Measurements from ENCODE around the gene BRK1. TPM values are rescaled to one million over a fixed set of nuclear protein-coding genes. Genes with fewer than 3 reads are reported as not detected.
"Not testable (repeated sequence)": the region's sequence is repeated elsewhere in the genome, so short reads cannot be mapped to it uniquely, and the experiment has no call there.

The BRK1 gene
- total and polyA plus RNA-seq, 2 donors (not counting 1 experiment from before 2014, with no cell fraction given) = 112 to 303 TPM

DNA sequence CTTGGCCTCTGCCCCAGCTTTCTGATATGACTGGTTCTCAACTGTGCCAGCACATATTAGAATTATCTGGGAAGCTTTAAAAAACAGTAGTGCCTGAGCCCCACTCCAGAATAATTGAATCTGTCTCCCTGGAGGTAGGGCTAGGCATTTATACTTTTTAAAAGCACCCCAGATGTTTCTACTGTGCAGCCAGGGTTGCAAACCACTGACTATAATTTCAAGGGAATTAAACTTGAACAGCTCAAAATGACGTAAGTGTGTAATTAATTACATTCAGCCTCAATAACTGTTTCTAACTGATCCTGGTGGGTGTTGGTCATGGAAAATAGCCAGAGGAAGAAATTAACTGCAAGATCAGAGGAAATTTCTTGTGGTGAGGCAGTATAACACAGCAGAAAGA is 44.9 kb downstream of the BRK1 start:
- peak; percentile 40 to 76 for DNase-seq (ENCODE audit: low read depth in 2 of 2)

DNA sequence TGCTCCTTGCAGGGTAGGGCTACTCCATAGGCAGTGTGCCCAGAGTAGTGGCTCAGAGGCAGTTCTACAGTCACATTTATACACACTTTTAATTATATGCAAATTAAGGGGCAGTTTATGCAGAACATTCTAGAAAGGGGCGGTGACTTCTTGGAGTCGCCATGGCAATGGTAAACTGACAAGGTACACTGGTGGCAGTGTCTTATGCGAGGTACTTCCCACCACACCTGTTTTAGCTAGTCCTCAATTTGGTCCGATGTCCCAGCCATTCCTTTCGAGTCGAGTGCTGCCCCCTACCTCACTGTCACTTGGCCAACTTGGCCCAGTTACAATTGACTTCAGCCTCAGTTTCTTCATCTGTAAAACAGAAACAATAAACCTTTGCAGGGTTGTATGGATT is 45.5 kb downstream of the BRK1 start:
- DNase-seq (ENCODE audit: low read depth in 2 of 2) = no peak
- Histone ChIP-seq H3K79me2 (ENCODE audit: control insufficient read depth, insufficient read depth, low read length) (no peaks in the 10 kb centered on the region), H3K9ac (ENCODE audit: insufficient read depth, low read length) (no peak overlapping the region), H3K4me1 (ENCODE audit: control insufficient read depth, extremely low read depth, insufficient read depth, low read length) (no peaks in the 10 kb centered on the region), H4K20me1 (ENCODE audit: control insufficient read depth, extremely low read depth, insufficient read depth, low read length) (no peaks in the 10 kb centered on the region), H3K36me3 (ENCODE audit: control insufficient read depth, insufficient read depth, low read length) (no peaks in the 10 kb centered on the region), H3K4me3 (replicated peaks in 1 of 4; ENCODE audit: control extremely low read depth in 1 of 4, insufficient read depth in 1 of 4, low read depth in 3 of 4, low read length in 4 of 4) (no peak overlapping the region), H3K4me2 (ENCODE audit: extremely low read depth, insufficient read depth, low read length) (no peak overlapping the region), H3K27ac (ENCODE audit: insufficient read depth, low read length) (no peak overlapping the region), H3K27me3 (ENCODE audit: control insufficient read depth, insufficient read depth, low read length) (no peaks in the 10 kb centered on the region), H2AFZ (ENCODE audit: low read length) (no peak overlapping the region), H3K9me3 (ENCODE audit: control insufficient read depth, insufficient read depth, low read depth, low read length) (no peaks in the 10 kb centered on the region)
- TF ChIP-seq, protein P1, sequence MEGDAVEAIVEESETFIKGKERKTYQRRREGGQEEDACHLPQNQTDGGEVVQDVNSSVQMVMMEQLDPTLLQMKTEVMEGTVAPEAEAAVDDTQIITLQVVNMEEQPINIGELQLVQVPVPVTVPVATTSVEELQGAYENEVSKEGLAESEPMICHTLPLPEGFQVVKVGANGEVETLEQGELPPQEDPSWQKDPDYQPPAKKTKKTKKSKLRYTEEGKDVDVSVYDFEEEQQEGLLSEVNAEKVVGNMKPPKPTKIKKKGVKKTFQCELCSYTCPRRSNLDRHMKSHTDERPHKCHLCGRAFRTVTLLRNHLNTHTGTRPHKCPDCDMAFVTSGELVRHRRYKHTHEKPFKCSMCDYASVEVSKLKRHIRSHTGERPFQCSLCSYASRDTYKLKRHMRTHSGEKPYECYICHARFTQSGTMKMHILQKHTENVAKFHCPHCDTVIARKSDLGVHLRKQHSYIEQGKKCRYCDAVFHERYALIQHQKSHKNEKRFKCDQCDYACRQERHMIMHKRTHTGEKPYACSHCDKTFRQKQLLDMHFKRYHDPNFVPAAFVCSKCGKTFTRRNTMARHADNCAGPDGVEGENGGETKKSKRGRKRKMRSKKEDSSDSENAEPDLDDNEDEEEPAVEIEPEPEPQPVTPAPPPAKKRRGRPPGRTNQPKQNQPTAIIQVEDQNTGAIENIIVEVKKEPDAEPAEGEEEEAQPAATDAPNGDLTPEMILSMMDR (conservative IDR thresholded peaks at IDR 0.05 in 1 of 2, IDR thresholded peaks at IDR 0.05 in 1 of 2; ENCODE audit: low read depth in 1 of 2, low read length in 2 of 2) = no peak
- TF ChIP-seq EZH2 (IDR thresholded peaks at IDR 0.05; ENCODE audit: low read length, missing control alignments) = no peak

More for the DNA sequence above, 44.9 kb downstream of the BRK1 start:
- Histone ChIP-seq H3K36me3 (ENCODE audit: control insufficient read depth, insufficient read depth, low read length) (no peaks in the 10 kb centered on the region), H3K4me2 (ENCODE audit: extremely low read depth, insufficient read depth, low read length) (no peak overlapping the region), H3K27ac (ENCODE audit: insufficient read depth, low read length) (no peak overlapping the region), H3K4me1 (ENCODE audit: control insufficient read depth, extremely low read depth, insufficient read depth, low read length) (no peaks in the 10 kb centered on the region), H4K20me1 (ENCODE audit: control insufficient read depth, extremely low read depth, insufficient read depth, low read length) (no peaks in the 10 kb centered on the region), H3K4me3 (replicated peaks in 1 of 4; ENCODE audit: control extremely low read depth in 1 of 4, insufficient read depth in 1 of 4, low read depth in 3 of 4, low read length in 4 of 4) (no peak overlapping the region), H3K79me2 (ENCODE audit: control insufficient read depth, insufficient read depth, low read length) (no peaks in the 10 kb centered on the region), H3K9ac (ENCODE audit: insufficient read depth, low read length) (no peak overlapping the region), H3K9me3 (ENCODE audit: control insufficient read depth, insufficient read depth, low read depth, low read length) (no peaks in the 10 kb centered on the region), H3K27me3 (ENCODE audit: control insufficient read depth, insufficient read depth, low read length) (no peaks in the 10 kb centered on the region), H2AFZ (ENCODE audit: low read length) (no peak overlapping the region)
- TF ChIP-seq, protein P1 (conservative IDR thresholded peaks at IDR 0.05 in 1 of 2, IDR thresholded peaks at IDR 0.05 in 1 of 2; ENCODE audit: low read depth in 1 of 2, low read length in 2 of 2) = no peak
- no peak for TF ChIP-seq EZH2 (IDR thresholded peaks at IDR 0.05; ENCODE audit: low read length, missing control alignments)

DNA sequence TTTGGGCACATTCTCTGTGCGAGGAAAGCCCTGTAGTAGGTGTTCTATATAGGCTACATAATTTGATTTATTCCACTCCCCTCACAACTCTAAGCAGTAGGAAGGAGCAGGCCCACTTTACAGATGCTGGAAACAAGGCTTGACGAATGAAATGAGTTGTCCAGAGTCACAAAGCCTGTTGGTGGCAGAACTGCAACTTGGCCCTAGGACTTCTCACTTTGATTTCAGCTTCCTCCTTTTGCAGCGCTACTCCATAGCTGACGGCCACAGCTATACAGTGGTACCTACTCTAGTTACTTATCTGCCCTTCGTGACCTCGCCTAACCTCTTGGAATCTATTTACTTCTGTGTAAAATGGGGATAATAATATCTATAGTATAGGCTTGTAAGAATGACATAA is 46.7 kb downstream of the BRK1 start:
- no peak overlapping the region for H3K4me3 ChIP-seq (replicated peaks in 1 of 4; ENCODE audit: control extremely low read depth in 1 of 4, insufficient read depth in 1 of 4, low read depth in 3 of 4, low read length in 4 of 4)
- no peak for DNase-seq (ENCODE audit: low read depth in 2 of 2)
- no peaks in the 10 kb centered on the region for H3K27me3 ChIP-seq (ENCODE audit: control insufficient read depth, insufficient read depth, low read length)
- no peaks in the 10 kb centered on the region for H3K79me2 ChIP-seq (ENCODE audit: control insufficient read depth, insufficient read depth, low read length)
- no peak overlapping the region for H3K4me2 ChIP-seq (ENCODE audit: extremely low read depth, insufficient read depth, low read length)
- H3K27ac ChIP-seq (ENCODE audit: insufficient read depth, low read length) = no peak overlapping the region
- no peaks in the 10 kb centered on the region for H3K4me1 ChIP-seq (ENCODE audit: control insufficient read depth, extremely low read depth, insufficient read depth, low read length)
- no peak overlapping the region for H3K9ac ChIP-seq (ENCODE audit: insufficient read depth, low read length)
- H3K36me3 ChIP-seq (ENCODE audit: control insufficient read depth, insufficient read depth, low read length) = no peaks in the 10 kb centered on the region
- H4K20me1 ChIP-seq (ENCODE audit: control insufficient read depth, extremely low read depth, insufficient read depth, low read length) = no peaks in the 10 kb centered on the region
- no peaks in the 10 kb centered on the region for H3K9me3 ChIP-seq (ENCODE audit: control insufficient read depth, insufficient read depth, low read depth, low read length)
- no peak overlapping the region for H2AFZ ChIP-seq (ENCODE audit: low read length)
- TF ChIP-seq, protein P1 (conservative IDR thresholded peaks at IDR 0.05 in 1 of 2, IDR thresholded peaks at IDR 0.05 in 1 of 2; ENCODE audit: low read depth in 1 of 2, low read length in 2 of 2) = no peak
- TF ChIP-seq EZH2 (IDR thresholded peaks at IDR 0.05; ENCODE audit: low read length, missing control alignments) = no peak

DNA sequence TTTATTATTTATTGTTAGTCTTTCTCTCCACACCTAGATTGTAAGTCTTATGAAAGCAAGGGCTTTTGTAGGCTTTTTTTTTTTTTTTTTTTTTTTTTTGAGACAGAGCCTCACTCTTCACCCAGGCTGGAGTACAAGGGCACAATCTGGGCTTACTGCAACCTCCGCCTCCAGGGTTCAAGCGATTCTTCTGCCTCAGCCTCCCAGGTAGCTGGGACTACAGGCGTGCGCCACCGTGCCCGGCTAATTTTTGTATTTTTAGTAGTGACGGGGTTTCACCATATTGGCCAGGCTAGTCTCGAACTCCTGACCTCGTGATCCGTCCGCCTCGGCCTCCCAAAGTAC is 48.7 kb downstream of the BRK1 start:
- H4K20me1 ChIP-seq (ENCODE audit: control insufficient read depth, extremely low read depth, insufficient read depth, low read length); H3K27ac ChIP-seq (ENCODE audit: insufficient read depth, low read length); DNase-seq (ENCODE audit: low read depth in 2 of 2); H2AFZ ChIP-seq (ENCODE audit: low read length); H3K79me2 ChIP-seq (ENCODE audit: control insufficient read depth, insufficient read depth, low read length); H3K27me3 ChIP-seq (ENCODE audit: control insufficient read depth, insufficient read depth, low read length); H3K4me1 ChIP-seq (ENCODE audit: control insufficient read depth, extremely low read depth, insufficient read depth, low read length); H3K36me3 ChIP-seq (ENCODE audit: control insufficient read depth, insufficient read depth, low read length); H3K9me3 ChIP-seq (ENCODE audit: control insufficient read depth, insufficient read depth, low read depth, low read length); H3K9ac ChIP-seq (ENCODE audit: insufficient read depth, low read length): not testable (repeated sequence)
- peak overlapping the region in 3 of 4 experiments; percentile 49 to 96 (median 89) for H3K4me3 ChIP-seq (replicated peaks in 1 of 4; ENCODE audit: control extremely low read depth in 1 of 4, insufficient read depth in 1 of 4, low read depth in 3 of 4, low read length in 4 of 4)
- peak overlapping the region; percentile 90 for H3K4me2 ChIP-seq (ENCODE audit: extremely low read depth, insufficient read depth, low read length)
